ENCODE data around the gene SAMM50.

The SAMM50 gene

DNA sequence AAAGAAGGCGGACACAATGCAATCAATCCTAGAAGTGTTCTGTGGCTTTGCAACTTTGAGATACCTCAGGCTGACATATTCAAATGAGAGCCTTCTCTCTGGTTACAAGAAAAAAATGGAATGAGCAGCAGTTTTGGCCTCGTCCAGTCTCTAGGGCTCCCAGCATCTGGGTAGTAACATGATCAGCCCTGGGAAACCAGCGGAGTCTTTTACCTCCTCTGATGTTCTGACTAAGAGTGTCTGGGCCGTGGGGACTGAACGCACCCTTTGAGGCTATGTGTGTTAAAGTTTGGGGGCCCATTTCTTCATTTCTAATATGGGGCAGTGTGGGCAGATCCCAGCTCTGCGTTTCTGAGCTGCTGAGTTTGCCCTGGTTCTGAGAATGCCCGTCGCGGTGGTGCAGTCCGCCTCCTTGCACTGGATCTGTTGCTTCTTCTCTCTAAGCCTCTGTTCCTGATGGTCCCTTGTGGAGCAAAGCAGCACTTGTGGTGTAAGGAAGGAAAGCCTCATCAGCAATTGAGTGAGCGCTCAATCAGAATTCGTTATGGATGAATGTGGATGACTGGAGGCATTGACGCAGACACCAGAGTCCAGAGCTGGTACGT is 77.0 kb downstream of the SAMM50 start:
- no peak for DNase-seq

- no peak for DNase-seq
Observed at GRCh38 chr22:44033287-44033686, 78.0 kb downstream of the SAMM50 start.

DNA sequence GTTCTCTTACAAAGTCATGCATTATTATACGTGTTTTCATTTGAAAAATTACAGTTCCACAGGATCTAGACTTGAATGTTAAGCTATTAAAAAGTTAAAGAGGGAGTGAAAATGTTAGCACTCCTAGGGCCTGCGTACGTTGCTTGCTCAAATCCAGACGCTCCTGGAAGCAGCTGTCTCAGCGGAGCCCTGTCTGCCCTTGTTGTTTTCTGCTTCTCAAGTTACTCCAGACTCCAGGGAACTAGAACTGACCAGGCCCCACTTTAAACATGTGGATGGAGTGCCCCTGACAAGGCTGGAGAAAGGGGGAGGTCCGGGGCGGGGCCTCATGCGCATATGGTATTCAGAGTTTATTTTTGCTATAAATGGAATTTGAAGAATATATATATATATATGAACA is 78.5 kb downstream of the SAMM50 start:
- no peak for DNase-seq

DNA sequence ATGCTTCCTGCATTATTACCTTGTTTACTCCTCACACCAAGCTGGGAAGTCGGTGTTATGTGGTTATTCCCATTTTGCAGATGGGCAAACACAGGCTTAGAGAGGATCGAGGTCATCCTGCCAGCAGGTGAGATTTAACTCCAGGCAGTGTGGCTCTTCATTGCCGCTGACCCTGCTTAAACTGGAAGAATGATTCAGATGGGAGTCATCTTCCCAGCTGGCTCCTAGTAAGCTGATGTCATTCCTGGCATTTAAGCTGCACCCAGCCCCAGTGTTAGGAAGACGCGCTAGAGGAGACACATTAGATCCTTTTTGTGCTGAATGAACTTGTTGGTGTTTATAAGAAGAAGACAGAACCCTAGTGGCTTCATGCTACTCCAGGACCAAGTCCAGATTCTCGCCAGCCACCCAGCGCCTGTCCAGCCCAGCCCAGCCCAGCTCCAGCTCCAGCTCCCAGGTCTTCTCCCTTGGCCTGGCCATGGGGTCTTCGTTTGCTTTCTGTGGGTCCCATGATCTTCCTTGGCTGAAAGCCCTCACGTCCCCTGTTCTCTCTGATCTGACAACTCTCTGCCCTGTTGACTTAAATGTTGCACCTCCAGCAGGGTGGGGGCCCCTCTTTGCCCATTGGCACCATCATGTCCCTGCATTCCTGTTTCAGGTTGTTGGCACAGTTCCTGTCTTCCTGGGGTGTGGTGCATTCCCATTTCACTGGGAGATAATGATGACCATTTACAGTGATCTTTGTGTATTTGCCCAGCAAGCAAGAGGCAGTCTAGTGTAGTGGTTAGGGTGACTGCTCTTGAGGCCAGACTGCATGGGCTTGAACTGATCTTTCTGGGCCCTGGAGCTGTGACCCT is 82.5 kb downstream of the SAMM50 start:
- DNase-seq, result no peak

DNA sequence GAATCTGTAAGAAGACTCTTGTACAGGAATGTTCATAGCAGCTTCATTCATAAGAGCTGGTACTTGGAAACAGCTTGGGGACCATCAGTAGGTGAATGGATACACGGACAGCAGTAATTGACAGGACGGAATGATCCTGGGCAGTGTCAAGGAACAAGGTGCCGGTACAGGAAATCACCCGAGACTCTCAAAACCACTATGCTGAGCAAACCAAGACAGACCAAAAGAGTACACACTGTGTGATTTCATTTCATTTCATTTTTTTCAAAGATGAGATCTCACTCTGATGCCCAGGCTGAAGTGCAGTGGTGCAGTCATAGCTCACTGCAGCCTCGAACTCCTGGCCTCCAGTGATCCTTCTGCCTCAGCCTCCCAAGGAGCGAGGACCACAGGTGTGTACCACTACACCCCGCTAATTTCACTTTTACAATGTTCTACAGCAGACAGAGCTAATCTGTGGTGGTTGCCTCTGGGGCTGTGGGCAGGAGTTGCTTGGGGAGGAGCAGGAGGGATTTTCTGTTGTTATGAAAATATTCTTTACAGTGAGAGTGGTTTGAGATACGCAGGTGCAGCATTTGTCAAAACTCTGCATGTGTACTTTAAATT is 84.4 kb downstream of the SAMM50 start:
- DNase-seq, result no peak

- DNase-seq, result no peak
Observed at GRCh38 chr22:44042249-44043218, 87.3 kb downstream of the SAMM50 start.

DNA sequence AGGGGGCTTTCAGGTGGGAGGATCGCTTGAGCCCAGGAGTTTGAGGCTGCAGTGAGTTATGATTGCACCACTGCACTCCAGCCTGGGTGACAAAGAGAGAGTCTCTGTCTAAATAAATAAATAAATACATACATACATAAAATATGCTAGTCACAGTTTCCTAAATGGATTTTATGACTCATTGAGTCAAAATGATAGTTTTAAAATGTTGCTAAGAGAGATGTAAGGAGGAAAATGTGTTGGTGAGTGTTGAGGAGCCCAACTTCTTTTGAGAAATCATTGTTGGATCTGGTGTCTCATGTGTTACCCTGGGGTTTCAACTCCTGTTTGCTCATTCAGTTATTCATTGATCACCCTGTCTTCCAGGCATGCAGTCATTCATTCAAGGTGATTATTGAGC is 89.9 kb downstream of the SAMM50 start:
- no peak for DNase-seq
